ENCODE measurements around the gene PDE4D.

Gene PDE4D

DNA sequence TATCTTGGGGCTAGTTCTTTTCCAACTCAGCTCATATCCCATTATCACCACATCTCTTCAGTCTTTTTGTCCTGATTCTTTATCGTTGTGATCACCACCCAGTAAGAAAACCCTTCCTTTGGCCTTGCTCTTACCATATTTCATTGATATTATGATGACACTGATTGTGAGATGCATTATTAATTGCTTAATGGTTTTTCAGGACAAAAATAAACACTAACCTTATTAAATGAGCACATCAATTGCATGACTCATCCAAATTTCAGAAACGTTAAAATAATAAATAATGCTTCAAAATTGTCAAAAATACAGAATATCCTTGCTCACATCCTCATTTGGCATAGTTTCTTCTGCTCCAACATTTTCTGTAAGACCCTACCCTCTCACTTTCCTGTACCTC lies 270.7 kb downstream of the PDE4D start:
- Histone ChIP-seq H3K4me3 (ENCODE audit: low read length) (no peak overlapping the region), H4K20me1 (ENCODE audit: insufficient read depth, low read length) (no peaks in the 10 kb centered on the region), H3K4me1 (ENCODE audit: low read length) (peaks cover 10% of the 10 kb centered on the region; the same call in 1 of the 2 replicates), H3K9me2 (replicated peaks; ENCODE audit: insufficient read depth, low read length) (no peaks in the 10 kb centered on the region), H2AFZ (ENCODE audit: low read length) (no peak overlapping the region), H3K9me3 (replicated peaks; ENCODE audit: insufficient read depth, low read length) (no peaks in the 10 kb centered on the region), H3K9ac (ENCODE audit: low read length) (no peak overlapping the region), H3K27me3 (replicated peaks; ENCODE audit: insufficient read depth, low read length) (no peaks in the 10 kb centered on the region), H3F3A (ENCODE audit: insufficient read depth, low read length) (no peaks in the 10 kb centered on the region), H3K79me2 (ENCODE audit: low read length) (no peaks in the 10 kb centered on the region), H3K36me3 (replicated peaks; ENCODE audit: insufficient read depth, low read length) (no peaks in the 10 kb centered on the region), H3K4me2 (ENCODE audit: low read depth, low read length) (no peak overlapping the region), H3K27ac (ENCODE audit: low read length) (no peak overlapping the region)
- no peak for TF ChIP-seq EZH2 (optimal IDR thresholded peaks at IDR 0.05; ENCODE audit: low read depth, low read length)
- TF ChIP-seq EZH2phosphoT487 (IDR thresholded peaks at IDR 0.05; ENCODE audit: low read length), result no peak
- no peak for TF ChIP-seq CTCF (IDR thresholded peaks at IDR 0.05; ENCODE audit: low read length)
- DNase-seq, result no peak

DNA sequence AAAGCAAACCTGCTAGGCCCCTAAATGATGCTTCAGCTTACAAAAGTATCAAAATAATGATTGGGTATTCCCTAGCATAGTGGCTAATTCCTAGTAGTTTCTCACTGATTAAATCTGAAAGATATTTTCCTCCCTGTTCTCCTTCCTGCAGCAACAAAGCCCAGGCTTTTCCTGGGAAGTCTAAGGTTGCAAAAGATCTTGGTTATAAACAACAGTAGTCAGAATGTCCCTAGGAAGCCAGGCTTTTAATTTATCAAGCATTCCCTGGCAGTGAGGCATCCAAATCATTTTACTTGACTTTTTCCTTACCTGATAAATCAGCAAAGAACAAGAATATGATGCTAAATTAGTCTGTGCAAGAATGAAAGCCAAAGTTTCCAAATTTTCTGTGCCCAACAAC lies 272.0 kb downstream of the PDE4D start:
- Histone ChIP-seq H2AFZ (ENCODE audit: low read length) (no peak overlapping the region), H3K9me2 (replicated peaks; ENCODE audit: insufficient read depth, low read length) (no peaks in the 10 kb centered on the region)
- TF ChIP-seq CTCF (IDR thresholded peaks at IDR 0.05; ENCODE audit: low read length) (no peak), EZH2 (optimal IDR thresholded peaks at IDR 0.05; ENCODE audit: low read depth, low read length) (no peak), EZH2phosphoT487 (IDR thresholded peaks at IDR 0.05; ENCODE audit: low read length) (no peak)

GRCh38 chr5:59620535-59621212 lies 272.9 kb downstream of the PDE4D start:
- Histone ChIP-seq H3K27me3 (replicated peaks; ENCODE audit: insufficient read depth, low read length) (no peaks in the 10 kb centered on the region), H4K20me1 (ENCODE audit: insufficient read depth, low read length) (no peaks in the 10 kb centered on the region), H3K9me3 (replicated peaks; ENCODE audit: insufficient read depth, low read length) (no peaks in the 10 kb centered on the region), H3K9ac (ENCODE audit: low read length) (no peak overlapping the region), H3K79me2 (ENCODE audit: low read length) (no peaks in the 10 kb centered on the region), H3K4me2 (ENCODE audit: low read depth, low read length) (no peak overlapping the region), H3K9me2 (replicated peaks; ENCODE audit: insufficient read depth, low read length) (no peaks in the 10 kb centered on the region), H3K4me3 (ENCODE audit: low read length) (no peak overlapping the region), H3K27ac (ENCODE audit: low read length) (no peak overlapping the region), H3K4me1 (ENCODE audit: low read length) (peaks cover 16% of the 10 kb centered on the region; the same call in 1 of the 2 replicates), H3F3A (ENCODE audit: insufficient read depth, low read length) (no peaks in the 10 kb centered on the region), H3K36me3 (replicated peaks; ENCODE audit: insufficient read depth, low read length) (no peaks in the 10 kb centered on the region), H2AFZ (ENCODE audit: low read length) (no peak overlapping the region)
- no peak for DNase-seq
- TF ChIP-seq CTCF (IDR thresholded peaks at IDR 0.05; ENCODE audit: low read length), result no peak
- TF ChIP-seq EZH2phosphoT487 (IDR thresholded peaks at IDR 0.05; ENCODE audit: low read length), result no peak
- no peak for TF ChIP-seq EZH2 (optimal IDR thresholded peaks at IDR 0.05; ENCODE audit: low read depth, low read length)

More for the DNA sequence above, 272.0 kb downstream of the PDE4D start:
- no peak for DNase-seq
- Histone ChIP-seq H3K9ac (ENCODE audit: low read length) (no peak overlapping the region), H3K4me2 (ENCODE audit: low read depth, low read length) (no peak overlapping the region), H3K4me3 (ENCODE audit: low read length) (no peak overlapping the region), H3K9me3 (replicated peaks; ENCODE audit: insufficient read depth, low read length) (no peaks in the 10 kb centered on the region), H3K27me3 (replicated peaks; ENCODE audit: insufficient read depth, low read length) (no peaks in the 10 kb centered on the region), H4K20me1 (ENCODE audit: insufficient read depth, low read length) (no peaks in the 10 kb centered on the region), H3K4me1 (ENCODE audit: low read length) (peaks cover 11% of the 10 kb centered on the region; the same call in 1 of the 2 replicates), H3K79me2 (ENCODE audit: low read length) (no peaks in the 10 kb centered on the region), H3K36me3 (replicated peaks; ENCODE audit: insufficient read depth, low read length) (no peaks in the 10 kb centered on the region), H3F3A (ENCODE audit: insufficient read depth, low read length) (no peaks in the 10 kb centered on the region), H3K27ac (ENCODE audit: low read length) (no peak overlapping the region)

Data from MM.1S (cell line).